Measurements from ENCODE around the gene ADRA2C.

Gene ADRA2C

GRCh38 chr4:3777669-3778068 lies 11.5 kb downstream of the ADRA2C start:
- no peak for DNase-seq (ENCODE audit: low spot score)

- DNase-seq (ENCODE audit: low spot score): no peak
Observed at GRCh38 chr4:3779509-3779908, 13.3 kb downstream of the ADRA2C start.

- DNase-seq (ENCODE audit: low spot score): no peak
Observed at GRCh38 chr4:3780347-3781171, 14.4 kb downstream of the ADRA2C start.

- peak; percentile 93 for DNase-seq (ENCODE audit: low spot score)
Observed at GRCh38 chr4:3781193-3781886, 15.2 kb downstream of the ADRA2C start.

GRCh38 chr4:3781997-3782930 lies 16.1 kb downstream of the ADRA2C start:
- no peak for DNase-seq (ENCODE audit: low spot score)

- no peak for DNase-seq (ENCODE audit: low spot score)
Observed at GRCh38 chr4:3783693-3784306, 17.6 kb downstream of the ADRA2C start.

GRCh38 chr4:3784454-3785291 lies 18.5 kb downstream of the ADRA2C start:
- no peak for DNase-seq (ENCODE audit: low spot score)

GRCh38 chr4:3785292-3785565 lies 19.0 kb downstream of the ADRA2C start:
- DNase-seq (ENCODE audit: low spot score): no peak

- no peak for DNase-seq (ENCODE audit: low spot score)
Observed at GRCh38 chr4:3786196-3786869, 20.1 kb downstream of the ADRA2C start.

- DNase-seq (ENCODE audit: low spot score): no peak
Observed at GRCh38 chr4:3787489-3788365, 21.5 kb downstream of the ADRA2C start.

GRCh38 chr4:3788366-3788660 lies 22.1 kb downstream of the ADRA2C start:
- no peak for DNase-seq (ENCODE audit: low spot score)

GRCh38 chr4:3789587-3789986 lies 23.4 kb downstream of the ADRA2C start:
- no peak for DNase-seq (ENCODE audit: low spot score)

GRCh38 chr4:3790006-3790561 lies 23.9 kb downstream of the ADRA2C start:
- DNase-seq (ENCODE audit: low spot score): no peak

- DNase-seq (ENCODE audit: low spot score): no peak
Observed at GRCh38 chr4:3791256-3791655, 25.1 kb downstream of the ADRA2C start.

GRCh38 chr4:3791910-3792542 lies 25.8 kb downstream of the ADRA2C start:
- peak; percentile 34 for DNase-seq (ENCODE audit: low spot score)

- DNase-seq (ENCODE audit: low spot score): peak; percentile 67
Observed at GRCh38 chr4:3792813-3793212, 26.6 kb downstream of the ADRA2C start.

GRCh38 chr4:3793545-3793944 lies 27.4 kb downstream of the ADRA2C start:
- no peak for DNase-seq (ENCODE audit: low spot score)

GRCh38 chr4:3796960-3797359 lies 30.8 kb downstream of the ADRA2C start:
- no peak for DNase-seq (ENCODE audit: low spot score)

Measured in NAMALWA (cell line).